KMS-11 (cell line): ENCODE data around the gene FAM50A.

Source experiments
- H2AFZ ChIP-seq: fragments of 200-600 bp; sonication (generic); 2 replicates; pipeline ENCODE4 v1.6.1; 2016; ENCODE audit warnings: antibody characterized with exemption, mixed run types, low read depth
- H3K27ac ChIP-seq: fragments of 200-600 bp; sonication (generic); 2 replicates; pipeline ENCODE4 v1.6.1; 2016; ENCODE audit warnings: mild to moderate bottlenecking, mixed run types
- H3K27me3 ChIP-seq: fragments of 200-600 bp; sonication (generic); 2 replicates; pipeline ENCODE4 v1.6.1; 2017; ENCODE audit warnings: mild to moderate bottlenecking, low read depth, mixed run types, moderate library complexity; ENCODE audit not compliant: insufficient read depth
- H3K36me3 ChIP-seq: fragments of 200-600 bp; sonication (generic); 2 replicates; pipeline ENCODE4 v1.6.1; 2017; ENCODE audit warnings: mild to moderate bottlenecking, mixed run types; ENCODE audit not compliant: insufficient read depth
- H3K4me1 ChIP-seq: fragments of 200-600 bp; sonication (generic); 2 replicates; pipeline ENCODE4 v1.6.1; 2016; ENCODE audit warnings: mild to moderate bottlenecking, low read depth, mixed run types; ENCODE audit not compliant: poor library complexity, severe bottlenecking
- H3K4me2 ChIP-seq: fragments of 200-600 bp; sonication (generic); 2 replicates; pipeline ENCODE4 v1.7.0; 2016; ENCODE audit warnings: mild to moderate bottlenecking, mixed run types
- H3K4me3 ChIP-seq: fragments of 200-600 bp; sonication (generic); IDR thresholded peaks from 2 replicates; pipeline ENCODE4 v1.6.1; 2017; ENCODE audit warnings: low read depth, low read length, mixed read lengths; ENCODE audit not compliant: insufficient read depth
- H3K79me2 ChIP-seq: fragments of 200-600 bp; sonication (generic); 2 replicates; pipeline ENCODE4 v1.6.1; 2016; ENCODE audit warnings: low read depth, mixed run types; ENCODE audit not compliant: insufficient read depth
- H3K9ac ChIP-seq: fragments of 200-600 bp; sonication (generic); 2 replicates; pipeline ENCODE4 v1.6.1; 2016; ENCODE audit warnings: mild to moderate bottlenecking, mixed run types
- H4K20me1 ChIP-seq: fragments of 200-600 bp; sonication (generic); 2 replicates; pipeline ENCODE4 v1.6.1; 2016; ENCODE audit warnings: mild to moderate bottlenecking, mixed run types; ENCODE audit not compliant: insufficient read depth
- CTCF ChIP-seq: fragments of 200-600 bp; sonication (generic); conservative IDR thresholded peaks from 2 replicates; pipeline ENCODE4 v1.6.1; 2017; ENCODE audit warnings: low read depth, mild to moderate bottlenecking, antibody characterized with exemption, low read length, moderate library complexity, mixed read lengths

FAM50A gene

GRCh38 chrX:154476821-154477220 is 32.9 kb downstream of the FAM50A start:
- no peak overlapping the region for H3K27ac ChIP-seq
- H3K4me1 ChIP-seq = peaks cover 11% of the 10 kb centered on the region
- no peaks in the 10 kb centered on the region for H3K36me3 ChIP-seq
- H3K4me2 ChIP-seq = no peak overlapping the region
- H3K4me3 ChIP-seq = no peak overlapping the region
- no peaks in the 10 kb centered on the region for H4K20me1 ChIP-seq
- H3K9ac ChIP-seq = no peak overlapping the region
- H3K79me2 ChIP-seq = no peaks in the 10 kb centered on the region
- no peaks in the 10 kb centered on the region for H3K27me3 ChIP-seq
- no peak overlapping the region for H2AFZ ChIP-seq
- TF ChIP-seq CTCF = no peak

GRCh38 chrX:154477891-154478477 is 34.0 kb downstream of the FAM50A start:
- no peak for TF ChIP-seq CTCF
- H2AFZ ChIP-seq = peak overlapping the region; percentile 59; the same call in 1 of the 2 replicates

GRCh38 chrX:154478728-154479622 is 35.0 kb downstream of the FAM50A start, which contains the start of gene LAGE3:
LAGE3 (minus strand) TSS chrX:154479281; CDS start chrX:154478915, 366 bp downstream.
- Histone ChIP-seq H3K36me3 (no peaks in the 10 kb centered on the region), H4K20me1 (no peaks in the 10 kb centered on the region), H3K27ac (peak within 1 kb of the TSS; percentile 83), H3K27me3 (no peaks in the 10 kb centered on the region), H3K4me2 (peak within 1 kb of the TSS; percentile 73), H3K9ac (peak within 1 kb of the TSS; percentile 62; the same call in 1 of the 2 replicates), H3K79me2 (no peaks in the 10 kb centered on the region), H3K4me1 (peaks cover 11% of the 10 kb centered on the region), H2AFZ (peak within 1 kb of the TSS; percentile 59; the same call in 1 of the 2 replicates), H3K4me3 (no peak within 1 kb of the TSS)
- TF ChIP-seq CTCF = no peak

More at GRCh38 chrX:154477891-154478477, 34.0 kb downstream of the FAM50A start:
- H3K9ac ChIP-seq = no peak overlapping the region
- no peaks in the 10 kb centered on the region for H3K27me3 ChIP-seq
- H3K79me2 ChIP-seq = no peaks in the 10 kb centered on the region
- H3K4me3 ChIP-seq = no peak overlapping the region
- peaks cover 11% of the 10 kb centered on the region for H3K4me1 ChIP-seq
- no peak overlapping the region for H3K27ac ChIP-seq
- no peaks in the 10 kb centered on the region for H4K20me1 ChIP-seq
- peak overlapping the region; percentile 48; the same call in 1 of the 2 replicates for H3K4me2 ChIP-seq
- H3K36me3 ChIP-seq = no peaks in the 10 kb centered on the region

GRCh38 chrX:154481195-154481594 is 37.3 kb downstream of the FAM50A start:
- Histone ChIP-seq H2AFZ (no peak overlapping the region), H3K27me3 (no peaks in the 10 kb centered on the region), H3K4me2 (no peak overlapping the region), H4K20me1 (no peaks in the 10 kb centered on the region), H3K36me3 (no peaks in the 10 kb centered on the region), H3K4me3 (no peak overlapping the region), H3K27ac (no peak overlapping the region), H3K4me1 (peaks cover 11% of the 10 kb centered on the region), H3K9ac (no peak overlapping the region), H3K79me2 (peaks cover 13% of the 10 kb centered on the region; the same call in 1 of the 2 replicates)
- no peak for TF ChIP-seq CTCF
